Stimulated activated CD8-positive, alpha-beta memory T cell treated with anti-CD3 and anti-CD28 coated beads, Interleukin-15, amount 100 ng/mL, for 1 hour (primary cell): ENCODE data around the gene VSIG10.

Experiments used
- DNase-seq: peaks from one replicate; pipeline ENCODE4 v3.0.0-alpha.2; 2020; ENCODE audit warnings: low read depth

VSIG10 gene

GRCh38 chr12:118059341-118060191 lies 44.2 kb downstream of the VSIG10 start:
- DNase-seq: no peak

- no peak for DNase-seq
Measured at GRCh38 chr12:118058881-118059280, 44.9 kb downstream of the VSIG10 start.

GRCh38 chr12:118058227-118058626 lies 45.6 kb downstream of the VSIG10 start:
- no peak for DNase-seq

GRCh38 chr12:118055865-118056773 lies 47.7 kb downstream of the VSIG10 start:
- DNase-seq: no peak

GRCh38 chr12:118055144-118055557 lies 48.7 kb downstream of the VSIG10 start:
- DNase-seq: peak; percentile 42

GRCh38 chr12:118053071-118053985 lies 50.5 kb downstream of the VSIG10 start:
- DNase-seq: no peak

GRCh38 chr12:118052324-118053070 lies 51.3 kb downstream of the VSIG10 start:
- no peak for DNase-seq

- DNase-seq: no peak
Measured at GRCh38 chr12:118050972-118051910, 52.6 kb downstream of the VSIG10 start.

- no peak for DNase-seq
Measured at GRCh38 chr12:118046430-118046829, 57.4 kb downstream of the VSIG10 start.

- DNase-seq: no peak
Measured at GRCh38 chr12:118044577-118044976, 59.2 kb downstream of the VSIG10 start.

- no peak for DNase-seq
Measured at GRCh38 chr12:118044075-118044474, 59.7 kb downstream of the VSIG10 start.

GRCh38 chr12:118042091-118042490 lies 61.7 kb downstream of the VSIG10 start:
- DNase-seq: no peak

GRCh38 chr12:118038137-118038536 lies 65.7 kb downstream of the VSIG10 start:
- no peak for DNase-seq

- no peak for DNase-seq
Measured at GRCh38 chr12:118036672-118037411, 67.0 kb downstream of the VSIG10 start.

GRCh38 chr12:118035190-118036041 lies 68.4 kb downstream of the VSIG10 start:
- DNase-seq: no peak

GRCh38 chr12:118034429-118035189 lies 69.2 kb downstream of the VSIG10 start:
- DNase-seq: no peak

- DNase-seq: no peak
Measured at GRCh38 chr12:118033902-118034301, 69.9 kb downstream of the VSIG10 start.
